Cerebellar cortex (tissue), 1 donor: ENCODE results near the gene ABL2.
"Not testable (repeated sequence)": the region's sequence is repeated elsewhere in the genome, so short reads cannot be mapped to it uniquely, and the experiment has no call there.

Experiments
- DNase-seq: peaks from one replicate; pipeline ENCODE4 v3.0.0-alpha.2; 2015; ENCODE audit warnings: low spot score

Gene ABL2

DNA sequence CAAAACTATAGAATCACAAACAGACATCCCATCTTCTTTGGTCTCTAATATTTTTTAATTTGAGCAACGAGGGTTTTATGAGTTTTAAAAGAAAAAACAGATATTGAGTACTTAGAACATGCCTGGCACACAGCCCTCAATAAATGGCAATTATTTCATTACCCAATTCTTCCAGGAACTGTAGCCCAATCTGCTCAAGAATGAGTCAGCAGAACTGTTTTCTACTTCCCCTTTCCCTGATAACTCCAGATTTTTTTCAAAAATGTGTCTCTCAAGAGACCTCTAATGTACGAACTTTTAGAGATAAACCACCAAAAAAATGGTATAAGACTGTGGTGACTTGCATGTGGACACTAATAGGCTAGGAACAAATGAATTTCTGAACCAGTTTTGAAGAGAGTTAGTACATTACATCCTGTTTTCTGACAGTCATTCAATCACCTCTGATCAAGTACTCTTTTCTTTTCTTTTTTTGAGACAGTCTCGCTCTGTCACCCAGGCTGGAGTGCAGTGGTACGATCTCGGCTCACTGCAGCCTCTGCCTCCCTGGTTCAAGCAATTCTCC is 11.5 kb downstream of the ABL2 start:
- no peak for DNase-seq

DNA sequence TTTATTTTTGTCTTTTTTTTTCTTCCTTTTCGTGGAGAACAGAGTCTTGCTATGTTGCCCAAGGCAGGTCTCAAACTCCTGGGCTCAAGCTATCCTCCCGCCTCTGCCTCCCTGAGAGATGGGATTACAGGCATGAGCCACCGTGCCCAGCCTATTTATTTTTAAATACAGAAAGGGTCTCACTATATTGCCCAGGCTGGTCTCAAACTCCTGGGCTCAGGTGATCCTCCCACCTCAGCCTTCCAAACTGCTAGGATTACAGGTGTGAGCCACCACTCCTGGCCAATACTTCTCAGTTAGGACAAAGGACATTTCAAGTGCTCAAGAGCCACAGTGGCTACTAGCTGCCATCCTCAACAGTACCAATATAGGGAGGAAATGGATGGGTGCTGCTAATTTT is 16.2 kb downstream of the ABL2 start:
- not testable (repeated sequence) for DNase-seq

DNA sequence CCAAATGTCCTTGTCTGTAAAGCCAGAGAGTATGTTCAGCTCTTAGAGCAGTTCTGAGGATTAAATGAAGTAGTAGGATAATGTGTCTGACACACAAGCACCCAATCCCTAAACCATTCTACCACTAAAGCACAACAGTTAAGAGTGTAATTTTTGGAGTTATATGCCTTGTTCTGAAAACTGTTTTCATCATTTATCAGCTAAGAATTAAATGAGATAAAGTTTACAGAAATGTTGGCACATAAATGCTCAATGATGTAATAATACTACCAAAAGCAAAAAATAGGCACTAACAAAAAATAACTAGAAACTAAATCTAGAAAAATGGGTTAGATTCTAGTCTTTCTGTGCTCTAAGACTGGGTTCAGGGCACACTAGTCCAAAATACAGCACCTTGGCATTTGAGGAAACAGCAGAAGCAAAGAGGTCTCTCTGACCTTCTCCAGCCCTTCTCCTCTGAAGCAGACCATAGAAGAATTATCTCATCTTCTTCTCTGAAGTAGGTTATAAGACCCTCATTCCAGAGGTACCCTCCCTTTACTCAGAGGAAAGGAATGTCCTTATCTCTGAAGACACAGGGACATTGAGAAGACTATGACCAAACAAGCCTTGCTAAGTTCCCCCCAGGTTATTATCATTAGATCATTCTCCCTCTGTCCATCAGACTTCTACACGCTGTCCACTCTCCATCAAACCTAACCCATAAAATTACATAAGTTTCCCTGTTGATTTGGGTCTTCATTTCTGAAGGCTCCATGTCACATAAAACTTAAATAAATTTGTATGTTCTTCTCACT is 20.6 kb downstream of the ABL2 start:
- DNase-seq = no peak

DNA sequence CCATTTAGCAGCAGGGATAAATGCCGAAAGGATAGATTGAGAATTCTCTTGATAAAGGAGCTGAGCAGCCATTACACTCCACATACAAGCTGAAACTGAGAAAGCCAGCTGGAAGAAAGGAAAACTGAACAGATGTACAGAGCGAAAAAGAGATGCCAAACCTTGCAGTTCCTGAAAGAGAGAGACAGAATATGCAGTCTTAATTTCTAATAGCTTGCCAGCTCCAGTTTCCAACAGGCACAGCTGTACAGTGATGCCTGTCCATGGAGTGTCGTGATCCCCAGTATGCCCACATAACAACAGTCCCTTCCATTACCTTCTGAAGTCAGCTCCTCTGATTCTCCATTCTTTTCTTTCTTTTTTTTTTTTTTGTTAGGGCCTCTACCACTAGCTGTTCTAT is 22.7 kb downstream of the ABL2 start:
- peak; percentile 65 for DNase-seq

DNA sequence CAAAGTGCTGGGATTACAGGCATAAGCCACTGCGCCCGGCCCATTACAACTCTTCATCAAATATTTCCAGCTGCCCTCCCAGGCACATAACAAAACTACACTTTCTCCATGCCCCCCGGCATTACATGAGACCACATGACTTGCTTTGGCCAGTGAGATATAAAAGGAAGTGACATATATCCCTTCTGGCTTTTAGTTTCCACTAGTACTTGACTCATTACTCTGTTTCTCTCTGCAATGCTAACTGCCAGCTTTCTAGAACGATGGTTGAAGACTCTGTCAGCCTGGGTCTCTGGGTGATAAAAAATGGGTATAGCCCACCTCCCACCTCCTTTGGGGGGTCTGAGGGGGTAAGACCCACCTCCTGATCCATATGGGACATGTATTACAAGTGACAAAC is 24.2 kb downstream of the ABL2 start:
- DNase-seq = no peak

DNA sequence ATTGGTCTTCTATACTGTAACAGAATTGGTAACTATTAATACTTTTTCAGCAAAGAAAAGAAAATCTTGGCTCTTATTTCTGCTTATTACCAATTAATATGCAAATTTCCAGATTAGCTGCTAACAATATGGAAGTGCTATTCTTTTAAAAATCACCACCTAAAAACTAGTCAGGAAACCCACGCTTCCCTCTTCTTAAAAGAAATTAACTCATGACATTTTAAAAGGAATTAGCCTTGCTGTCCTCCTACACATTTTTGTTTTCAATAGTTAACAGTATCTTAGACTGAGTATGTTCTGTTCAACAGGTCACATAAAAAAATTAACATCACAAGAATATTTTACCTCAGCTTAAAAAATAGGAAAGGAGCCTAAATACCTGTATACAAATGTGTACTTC is 27.3 kb downstream of the ABL2 start:
- no peak for DNase-seq

DNA sequence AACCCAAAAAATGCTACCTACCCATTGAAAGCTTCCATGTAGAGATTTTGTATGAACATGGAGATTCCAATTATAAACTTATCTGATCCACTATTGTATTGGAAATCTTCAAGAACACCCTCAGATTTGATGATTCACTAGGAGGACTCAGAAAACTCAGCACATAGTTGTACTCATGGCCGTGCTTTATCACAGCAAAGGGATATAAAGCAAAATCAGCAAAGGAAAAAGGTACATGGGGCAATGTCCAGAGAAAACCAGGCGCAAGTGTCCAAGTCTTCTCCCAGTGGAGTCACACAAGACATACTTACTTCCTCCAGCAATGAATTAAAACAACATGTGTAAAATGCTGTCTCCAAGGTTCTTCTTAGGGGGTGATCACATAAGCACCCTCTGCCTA is 28.9 kb downstream of the ABL2 start:
- no peak for DNase-seq

DNA sequence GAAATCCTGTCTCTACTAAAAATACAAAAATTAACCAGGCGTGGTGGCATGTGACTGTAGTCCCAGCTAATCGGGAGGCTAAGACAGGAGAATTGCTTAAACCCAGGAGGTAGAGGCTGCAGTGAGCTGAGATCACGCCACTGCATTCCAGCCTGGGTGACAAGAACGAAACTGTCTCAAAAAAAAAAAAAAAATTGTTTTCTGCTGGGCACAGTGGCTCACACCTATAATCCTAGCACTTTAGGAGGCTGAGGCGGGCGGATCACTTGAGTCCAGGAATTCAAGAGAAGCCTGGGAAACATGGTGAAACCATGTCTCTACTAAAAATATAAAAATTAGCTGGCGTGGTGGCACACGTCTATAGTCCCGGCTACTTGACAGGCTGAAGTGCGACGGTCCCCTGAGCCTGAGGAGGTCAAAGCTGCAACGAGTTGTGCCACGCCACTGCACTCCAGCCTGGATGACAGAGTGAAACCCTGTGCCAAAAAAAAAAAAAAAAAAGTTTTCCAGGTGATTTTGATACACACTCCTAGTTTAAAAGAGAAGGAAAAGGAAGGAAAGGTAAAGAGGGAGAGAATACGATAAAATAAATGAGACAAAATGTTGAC is 31.7 kb downstream of the ABL2 start:
- no peak for DNase-seq

DNA sequence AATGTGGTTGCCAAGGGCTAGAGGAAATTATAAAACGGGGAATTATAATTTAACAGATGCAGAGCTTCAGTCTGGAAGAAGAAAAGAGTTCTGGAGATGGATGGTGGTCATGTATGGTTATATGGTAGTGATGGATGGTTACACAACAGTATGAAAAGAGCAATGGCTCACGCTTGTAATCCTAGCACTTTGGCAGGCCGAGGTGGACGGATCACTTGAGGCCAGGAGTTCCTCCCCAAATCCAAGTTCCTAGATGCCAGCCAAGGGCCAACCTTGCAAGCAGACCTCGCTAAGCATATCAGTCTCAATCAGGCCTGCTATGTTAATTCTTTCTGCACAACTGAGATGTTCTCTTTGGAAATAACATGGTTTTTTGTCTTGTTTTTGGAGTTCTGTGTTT is 33.6 kb downstream of the ABL2 start:
- DNase-seq = not testable (repeated sequence)

DNA sequence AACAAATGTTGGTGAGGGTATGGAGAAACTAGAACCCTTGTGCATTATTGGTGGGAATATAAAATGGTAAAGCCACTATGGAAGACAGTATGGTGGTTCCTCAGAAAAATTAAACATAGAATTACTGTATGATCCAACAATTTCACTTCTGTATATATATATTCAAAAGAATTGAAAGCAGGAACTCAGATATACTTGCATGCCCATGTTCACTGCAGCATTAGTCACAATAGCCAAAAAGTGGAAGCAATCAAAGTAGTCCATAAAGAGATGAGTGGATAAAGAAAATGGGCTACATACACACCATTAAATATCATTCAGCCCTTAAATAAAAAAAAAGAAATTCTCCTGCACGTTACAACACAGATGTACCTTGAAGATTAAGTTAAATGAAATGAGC is 34.1 kb downstream of the ABL2 start:
- DNase-seq = no peak

DNA sequence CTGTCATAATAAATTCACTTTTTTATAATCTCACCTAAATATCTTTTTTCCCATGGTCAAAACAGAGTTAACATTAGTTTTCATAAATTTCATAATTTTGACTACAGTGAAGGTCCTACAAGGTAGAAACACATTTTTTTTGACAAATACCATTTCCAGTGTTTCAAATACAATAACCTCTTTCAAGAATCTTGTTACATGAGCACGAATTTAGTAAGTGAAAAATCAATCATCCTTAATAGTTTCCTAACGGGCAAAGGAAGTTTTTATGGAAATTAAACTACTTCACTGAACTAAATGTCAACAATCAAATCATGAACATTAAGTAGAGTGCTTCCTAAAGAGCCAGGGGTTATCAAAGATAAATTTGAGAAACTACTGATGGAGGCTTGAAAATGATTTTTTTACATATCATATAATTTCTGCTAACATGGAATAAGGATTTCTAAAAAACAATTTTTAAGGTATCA is 35.4 kb downstream of the ABL2 start:
- DNase-seq = no peak

DNA sequence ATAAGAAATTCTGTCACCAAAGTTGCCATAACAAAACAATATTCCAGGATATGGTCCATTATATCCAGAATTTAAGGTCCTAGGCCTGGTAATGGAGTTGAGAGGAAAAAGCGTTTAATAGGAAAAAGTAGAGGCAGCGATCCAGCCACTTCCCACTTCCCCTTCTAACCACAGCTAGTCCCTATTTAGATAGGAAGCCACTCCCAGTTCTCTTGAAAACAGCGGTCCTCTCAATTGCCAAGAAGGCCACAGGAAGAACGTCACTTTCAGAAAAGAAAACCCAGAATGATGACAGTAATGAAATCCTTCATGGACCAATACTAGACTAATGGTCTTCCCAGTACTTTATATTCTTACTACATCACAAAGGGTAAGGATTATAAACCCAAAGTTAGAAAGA is 38.6 kb downstream of the ABL2 start:
- no peak for DNase-seq

DNA sequence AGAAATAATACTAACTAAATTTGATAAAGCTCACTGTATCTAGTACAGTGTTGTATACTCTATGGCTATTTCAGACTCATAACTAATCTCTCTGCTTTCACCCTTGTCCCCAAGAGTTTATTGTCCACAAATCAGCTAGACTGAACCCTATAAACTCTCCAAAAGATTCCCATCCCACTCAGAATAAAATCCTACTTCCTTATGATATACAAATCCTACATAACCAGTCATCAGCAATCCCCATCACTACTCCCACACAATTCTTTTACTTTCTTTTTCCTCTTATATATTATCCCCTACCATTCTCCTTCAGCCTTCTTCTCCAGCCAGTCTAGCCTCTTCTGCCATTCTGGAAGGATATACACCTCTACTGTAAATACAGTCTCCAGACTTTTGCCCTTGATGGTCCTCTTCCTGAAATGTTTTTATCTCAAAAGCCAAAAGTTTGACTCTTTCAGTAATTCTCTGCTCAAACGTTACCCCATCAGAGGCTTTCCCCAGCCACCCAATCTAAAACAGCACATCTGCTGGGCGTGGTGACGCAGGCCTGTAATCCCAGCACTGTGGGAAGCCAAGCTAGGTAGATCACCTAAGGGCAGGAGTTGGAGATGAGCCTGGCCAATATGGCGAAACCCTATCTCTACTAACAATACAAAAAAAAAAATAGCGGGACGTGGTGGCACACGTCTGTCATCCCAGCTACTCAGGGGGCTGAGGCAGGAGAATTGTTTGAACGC is 41.6 kb downstream of the ABL2 start:
- DNase-seq = no peak

DNA sequence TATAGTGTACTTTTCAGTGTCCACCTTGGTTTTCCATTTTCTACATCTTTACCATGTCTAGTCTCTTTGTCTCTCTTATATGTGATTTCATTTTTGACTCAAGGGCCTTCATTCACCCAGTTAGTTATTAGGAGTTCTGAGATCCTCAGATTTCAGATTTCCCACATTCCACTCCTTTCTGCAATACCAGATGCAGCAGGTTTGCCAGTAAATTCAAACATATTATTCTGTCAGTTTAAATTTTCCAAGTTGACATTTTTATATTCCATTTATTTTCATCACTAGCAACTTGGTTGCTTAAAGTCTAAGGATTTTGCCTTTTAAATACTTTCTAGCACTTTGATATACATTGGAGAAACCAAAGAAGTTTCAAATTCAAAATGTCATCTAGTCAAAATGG is 42.4 kb downstream of the ABL2 start:
- DNase-seq = no peak

DNA sequence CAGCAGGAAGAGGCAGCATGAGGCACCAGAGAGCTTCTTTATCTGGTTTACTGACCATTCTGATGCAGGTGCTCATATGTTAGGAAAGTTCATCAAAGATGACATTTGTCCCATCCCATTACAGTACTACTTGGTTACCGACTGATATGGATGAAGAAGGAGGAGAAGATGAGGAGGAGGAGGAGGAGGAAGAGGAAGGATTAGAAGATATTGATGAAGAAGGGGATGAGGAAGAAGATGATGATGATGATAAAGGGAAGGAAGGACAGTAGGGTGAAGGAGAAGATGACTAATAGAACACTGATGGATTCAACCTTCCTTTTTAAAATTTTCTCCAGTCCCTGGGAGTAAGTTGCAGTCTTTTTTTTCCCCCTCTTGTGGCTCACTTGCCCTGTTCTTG is 45.1 kb downstream of the ABL2 start:
- no peak for DNase-seq

DNA sequence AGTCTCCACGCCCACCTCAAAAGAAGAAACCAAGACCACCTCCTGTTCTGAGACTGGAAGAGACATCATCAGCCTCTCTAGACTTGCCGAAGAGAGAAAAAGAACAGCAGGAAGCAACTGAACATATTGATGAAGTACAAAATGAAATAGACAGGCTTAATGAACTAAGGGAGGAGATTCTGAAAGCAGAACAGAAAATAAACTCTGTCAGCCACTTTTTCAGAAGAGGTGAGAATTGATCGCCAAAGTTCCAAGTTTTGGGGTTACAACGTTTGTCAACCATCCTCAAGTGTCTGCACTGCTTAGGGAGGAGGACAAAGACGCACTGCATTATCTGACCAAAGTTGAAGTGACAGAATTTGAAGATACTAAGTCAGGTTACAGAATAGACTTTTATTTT is 45.6 kb downstream of the ABL2 start:
- DNase-seq = no peak

DNA sequence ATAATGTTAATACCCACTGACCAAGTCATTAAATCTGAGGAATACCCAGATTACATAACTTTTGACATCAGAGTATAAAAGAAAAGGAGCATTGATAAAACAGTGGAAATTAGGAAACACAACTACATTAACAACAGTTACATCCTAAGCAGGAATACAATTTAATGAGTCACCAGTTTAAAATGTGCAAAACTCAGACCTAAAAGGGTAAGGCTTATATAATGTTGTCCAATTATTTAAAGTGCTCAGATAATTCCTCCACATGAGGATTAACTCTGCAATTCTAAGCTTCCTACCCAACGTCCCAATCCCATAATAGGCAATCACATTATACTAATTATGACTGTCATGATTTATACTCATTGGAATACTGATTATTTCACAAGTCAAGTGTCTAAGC is 50.5 kb downstream of the ABL2 start:
- DNase-seq = no peak

DNA sequence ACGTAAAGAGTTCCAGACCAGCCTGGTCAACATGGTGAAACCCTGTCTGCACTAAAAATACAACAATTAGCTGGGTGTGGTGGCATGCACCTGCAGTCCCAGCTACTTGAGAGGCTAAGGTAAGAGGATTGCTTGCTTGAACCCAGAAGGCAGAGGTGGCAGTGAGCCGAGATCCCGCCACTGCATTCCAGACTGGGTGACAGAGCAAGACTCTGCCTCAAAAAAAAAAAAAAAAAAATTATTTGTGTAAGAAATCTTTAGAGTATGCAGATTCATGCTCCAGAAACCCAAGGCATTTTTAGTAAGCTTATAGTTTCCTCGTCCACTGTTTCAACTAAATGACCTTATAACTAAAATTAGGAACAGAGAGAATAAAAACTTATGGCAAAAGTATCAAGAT is 51.3 kb downstream of the ABL2 start:
- no peak for DNase-seq

DNA sequence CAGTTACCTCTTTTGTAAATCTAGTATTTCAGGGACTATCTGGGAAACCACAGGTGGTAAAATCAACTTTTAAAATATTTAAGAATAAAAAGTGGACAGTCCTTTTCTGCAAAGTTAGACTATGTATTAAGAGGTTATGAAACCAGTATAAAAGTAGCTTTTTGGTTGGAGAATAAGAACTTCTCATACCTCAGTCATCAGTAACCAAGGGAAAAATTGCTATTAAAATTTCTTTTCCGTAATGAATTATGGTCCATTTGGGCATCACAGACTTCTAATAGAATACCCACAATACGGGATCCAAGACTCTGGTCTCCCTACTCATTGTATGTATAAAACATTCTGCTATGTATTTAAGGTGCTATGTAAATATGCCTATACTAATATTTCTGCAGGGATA is 51.9 kb downstream of the ABL2 start:
- DNase-seq = no peak

DNA sequence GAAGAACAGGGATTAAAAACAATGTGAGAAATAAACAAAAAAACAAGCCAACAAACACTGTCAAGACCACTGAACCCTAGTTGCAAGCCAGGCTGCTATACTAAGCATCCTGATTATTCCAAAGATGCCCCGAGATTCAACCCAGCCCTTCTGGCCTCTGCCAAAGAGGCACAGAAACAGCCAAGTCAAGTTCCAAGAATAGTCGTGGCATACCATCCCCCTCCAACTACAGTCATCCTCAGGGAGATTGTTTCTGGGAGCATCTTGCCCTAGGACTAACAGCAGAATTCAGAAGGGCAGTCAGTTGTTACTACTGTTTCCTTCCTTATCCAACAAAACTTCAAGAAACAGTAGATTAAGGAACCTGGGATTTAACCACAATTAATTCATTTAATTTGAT is 52.3 kb downstream of the ABL2 start:
- DNase-seq = peak; percentile 13

DNA sequence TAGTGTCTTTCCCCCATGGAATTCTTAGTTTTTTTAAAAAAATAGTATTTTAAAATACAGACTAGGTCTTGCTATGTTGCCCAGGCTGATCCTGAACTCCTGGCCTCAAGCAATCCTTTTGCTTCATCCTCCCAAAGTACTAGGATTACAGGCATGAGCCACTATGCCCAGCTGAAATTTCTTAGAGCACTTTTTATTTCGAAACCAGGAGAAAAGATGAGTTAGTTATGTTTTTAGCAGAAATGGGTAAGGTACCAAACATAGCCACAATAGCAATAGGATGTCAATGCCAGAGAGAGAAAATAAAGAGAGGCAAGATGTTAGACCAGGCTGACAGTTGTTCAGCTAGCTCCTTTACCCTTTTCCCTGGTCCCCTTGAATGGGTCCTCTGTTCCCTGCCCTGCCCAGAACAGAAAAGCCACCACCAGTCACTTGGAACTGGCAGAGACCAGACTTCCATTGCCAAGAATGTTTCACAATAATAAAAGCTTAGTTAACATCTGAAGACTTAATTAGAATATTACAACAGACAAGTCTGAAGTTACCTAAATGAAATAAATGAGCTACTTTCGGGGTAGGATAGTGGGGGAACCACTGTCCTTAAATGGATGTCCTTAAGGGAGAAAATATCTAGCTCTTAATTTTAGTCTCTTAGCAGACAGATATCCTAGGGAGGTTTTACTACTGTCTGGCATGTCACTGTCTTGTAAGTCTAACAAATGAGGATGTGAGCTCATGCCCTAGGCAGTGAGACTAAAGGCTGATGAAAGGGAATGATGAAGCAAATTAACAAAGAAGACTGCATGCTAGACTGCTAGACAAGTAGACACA is 54.3 kb downstream of the ABL2 start:
- peak; percentile 22 for DNase-seq

DNA sequence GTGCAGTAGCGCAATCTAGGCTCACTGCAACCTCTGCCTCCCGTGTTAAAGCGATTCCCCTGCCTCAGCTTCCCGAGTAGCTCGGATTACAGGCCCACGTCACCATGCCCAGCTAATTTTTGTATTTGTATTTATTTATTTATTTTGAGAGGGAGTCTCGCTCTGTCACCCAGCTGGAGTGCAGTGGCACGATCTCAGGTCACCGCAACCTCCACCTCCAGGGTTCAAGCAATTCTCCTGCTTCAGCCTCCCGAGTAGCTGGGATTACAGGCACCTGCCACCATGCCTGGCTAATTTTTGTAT is 59.1 kb downstream of the ABL2 start:
- DNase-seq = not testable (repeated sequence)
